Adrenal gland (tissue), 12 donors: ENCODE data around the gene NRDC. TPM values are rescaled to one million over a fixed set of nuclear protein-coding genes. Genes with fewer than 3 reads are reported as not detected.

Source experiments
- DNase-seq, 7 donors: peaks; one replicate each; pipeline ENCODE4 v3.0.0-alpha.2; 2019 to 2020
- H3K27ac ChIP-seq, 5 donors: fragments of 200-600 bp; sonication (generic) in 4 of 5; 1 replicate in 3 of 5; 2 replicates in 2 of 5; pipeline versions ENCODE4 v1.5.1 to v1.8.0; 2016 to 2020; ENCODE audit warnings: mild to moderate bottlenecking in 1 of 5
- H3K27me3 ChIP-seq: fragments of 200-600 bp; 2 replicates; pipeline ENCODE4 v1.8.0; 2021
- H3K36me3 ChIP-seq, 2 donors: fragments of 200-600 bp; replicated peaks in 1 of 2; 1 replicate in 1 of 2; 2 replicates in 1 of 2; pipeline versions ENCODE4 v1.5.1 to v1.8.0; 2018 to 2022
- H3K4me1 ChIP-seq, 2 donors: fragments of 200-600 bp; replicated peaks in 1 of 2; 1 replicate in 1 of 2; 2 replicates in 1 of 2; pipeline versions ENCODE4 v1.5.1 to v1.8.0; 2018 to 2021
- H3K4me3 ChIP-seq, 4 donors: fragments of 200-600 bp; sonication (generic) in 3 of 4; one replicate each; pipeline ENCODE4 v1.5.1; 2016 to 2018
- H3K9me3 ChIP-seq, 3 donors: fragments of 200-600 bp; sonication (generic) in 1 of 3; replicated peaks in 1 of 3; 1 replicate in 2 of 3; 2 replicates in 1 of 3; pipeline versions ENCODE4 v1.5.1 to v1.8.0; 2016 to 2021
- CTCF ChIP-seq, 6 experiments: fragments of 450-650 bp in 4 of 6; fragments of 200-600 bp in 2 of 6; sonication (generic) in 1 of 6; IDR thresholded peaks; 1 replicate in 5 of 6; 2 replicates in 1 of 6; pipeline versions ENCODE4 v1.5.1 to v1.8.0; 2016 to 2021; ENCODE audit warnings: antibody characterized with exemption in 6 of 6, mild to moderate bottlenecking in 2 of 6, moderate library complexity in 1 of 6
- POLR2A ChIP-seq, 2 donors: fragments of 450-650 bp; IDR thresholded peaks; one replicate each; pipeline ENCODE4 v1.6.1; 2017; ENCODE audit warnings: antibody characterized with exemption in 2 of 2, mild to moderate bottlenecking in 2 of 2, moderate library complexity in 1 of 2
- WGBS, 4 donors: extraction: QIAGEN DNeasy Blood & Tissue Kit in 2 of 4; methylation state at CpG; one replicate each; pipeline versions ENCODE4 v1.1.5 to v1.1.7; 2013 to 2017; 5-methylcytosine and 5-hydroxymethylcytosine counted together
- intact Hi-C, 2 donors: fragments of 100-400 bp; cut with DNase I; formaldehyde crosslinking; loops; one replicate each; pipeline versions ENCODE4 v1.14.1 to v1.15.0; 2022 to 2023
- polyA plus RNA-seq, 3 donors: library from polyadenylated mRNA; stranded (reverse); fragments of 200-250 nt in 2 of 3; fragments of 350-450 nt in 1 of 3; fragmentation: Illumina TruSeq in 1 of 3; extraction: RNeasy Lipid Tissue Mini Kit (QIAGEN cat#74804) in 1 of 3; gene quantifications; one replicate each; pipeline ENCODE4 v1.2.3, GENCODE V29; 2013 to 2014
- total RNA-seq, 9 donors: library from RNA; depleted of rRNA in 4 of 9; stranded (reverse); fragments of >200 nt in 4 of 9; fragments of 120-200 nt in 1 of 9; fragmentation: NEBNext Ultra II Directional in 1 of 9; extraction: Animal tissue kit (Norgen Biotek cat#: 25700) in 1 of 9; gene quantifications; one replicate each; pipeline versions ENCODE4 v1.1.0 to v1.2.4, GENCODE V29; 2013 to 2023
- donor health status: healthy with polysubstance abuse.
- donor health status: Bipolar disorder and iron deficiency.
- donor health status: DM: yes; HTN: yes; CAD: no.
- donor health status: DM: no; HTN: no; CAD: no.
- donor health status: DM: no; HTN: no; CAD: no.
- donor health status: DM: yes; HTN: yes; CAD: no.

Gene NRDC
- total and polyA plus RNA-seq, 12 donors = 49.5 to 373 (median 119) TPM

- Histone ChIP-seq H3K27me3 (no peaks in the 10 kb centered on the region), H3K9me3 (no peaks in the 10 kb centered on the region), H3K4me1 (no peaks in the 10 kb centered on the region), H3K27ac (no peak overlapping the region), H3K36me3 (peaks cover 0 to 42% of the 10 kb centered on the region in 2 donors), H3K4me3 (no peak overlapping the region)
- DNase-seq = no peak
- TF ChIP-seq CTCF (IDR thresholded peaks at IDR 0.05) = no peak
- no peak for TF ChIP-seq POLR2A (IDR thresholded peaks at IDR 0.05)
- intact Hi-C loops = no loop called here
- 92 to 100% (median 95%) methylated on average over 1 of the region's 1 CpG for WGBS, 4 donors
Measured at GRCh38 chr1:51814513-51814912, 64.0 kb downstream of the NRDC start.

- H3K36me3 ChIP-seq = peaks cover 0 to 76% of the 10 kb centered on the region in 2 donors
- no peaks in the 10 kb centered on the region for H3K27me3 ChIP-seq
- no peak overlapping the region for H3K4me3 ChIP-seq
- WGBS, 4 donors = 89 to 94% (median 93%) methylated on average over 2 of the region's 2 CpGs
- no peak overlapping the region for H3K27ac ChIP-seq
- no peak for DNase-seq
- H3K9me3 ChIP-seq = no peaks in the 10 kb centered on the region
- no peaks in the 10 kb centered on the region for H3K4me1 ChIP-seq
- intact Hi-C loops = loop anchor here in 1 of 2 donors (10.0 kb wide), 1 partner anchor 55 kb away; no protein-coding TSS in a partner anchor
- TF ChIP-seq CTCF (IDR thresholded peaks at IDR 0.05) (no peak), POLR2A (IDR thresholded peaks at IDR 0.05) (no peak)
Measured at GRCh38 chr1:51799372-51799771, 79.2 kb downstream of the NRDC start.

GRCh38 chr1:51794868-51795267, 83.7 kb downstream of the NRDC start:
- Histone ChIP-seq H3K9me3 (no peaks in the 10 kb centered on the region), H3K4me3 (no peak overlapping the region), H3K4me1 (no peaks in the 10 kb centered on the region), H3K27me3 (no peaks in the 10 kb centered on the region), H3K27ac (no peak overlapping the region), H3K36me3 (peaks cover 0 to 82% of the 10 kb centered on the region in 2 donors)
- intact Hi-C loops = loop anchor here in 1 of 2 donors (10.0 kb wide), 1 partner anchor 60 kb away; no protein-coding TSS in a partner anchor
- TF ChIP-seq CTCF (IDR thresholded peaks at IDR 0.05) = no peak
- TF ChIP-seq POLR2A (IDR thresholded peaks at IDR 0.05) = no peak
- no peak for DNase-seq

- DNase-seq = no peak
- no peak overlapping the region for H3K27ac ChIP-seq
- H3K36me3 ChIP-seq = peaks cover 0 to 82% of the 10 kb centered on the region in 2 donors
- TF ChIP-seq CTCF (IDR thresholded peaks at IDR 0.05) = no peak
- no peaks in the 10 kb centered on the region for H3K4me1 ChIP-seq
- no peak overlapping the region for H3K4me3 ChIP-seq
- no peaks in the 10 kb centered on the region for H3K9me3 ChIP-seq
- intact Hi-C loops = loop anchor here in 1 of 2 donors (10.0 kb wide), 1 partner anchor 61 kb away; no protein-coding TSS in a partner anchor
- 86 to 95% (median 90%) methylated on average over 2 of the region's 2 CpGs for WGBS, 4 donors
- H3K27me3 ChIP-seq = no peaks in the 10 kb centered on the region
Measured at GRCh38 chr1:51794260-51794659, 84.3 kb downstream of the NRDC start.
